Uterus (tissue), 2 donors: ENCODE results near the gene TNRC6C.

Source experiments
- CTCF ChIP-seq, 4 experiments: fragments of 200-600 bp in 2 of 4; fragments of 450-650 bp in 2 of 4; sonication (generic) in 2 of 4; IDR thresholded peaks; one replicate each; pipeline ENCODE4 v1.5.1; 2016 to 2019; ENCODE audit warnings: antibody characterized with exemption in 4 of 4, mild to moderate bottlenecking in 2 of 4, moderate library complexity in 1 of 4
- POLR2A ChIP-seq, 2 donors: fragments of 450-650 bp; IDR thresholded peaks; one replicate each; pipeline ENCODE4 v1.6.1; 2016; ENCODE audit warnings: antibody characterized with exemption in 2 of 2, mild to moderate bottlenecking in 1 of 2, moderate library complexity in 1 of 2

- TF ChIP-seq CTCF (IDR thresholded peaks at IDR 0.05) (no peak), POLR2A (IDR thresholded peaks at IDR 0.05) (no peak)
Observed at GRCh38 chr17:78001612-78002011, 43.1 kb downstream of the TNRC6C start.
